HepG2 (cell line): ENCODE measurements around the gene CAD. TPM values are rescaled to one million over a fixed set of nuclear protein-coding genes. Genes with fewer than 3 reads are reported as not detected.
A peak's percentile ranks its signal among the peaks of the same experiment; 100 is the strongest.

Experiments used
- CHD4 ChIP-seq: fragments of 200-600 bp; sonication (generic); IDR thresholded peaks from 2 replicates; pipeline ENCODE4 v1.7.0; 2017; ENCODE audit warnings: mild to moderate bottlenecking, low read length, borderline replicate concordance
- EED ChIP-seq: sonication (generic); formaldehyde crosslinking; IDR thresholded peaks from 2 replicates; pipeline ENCODE4 v1.5.0; 2020; ENCODE audit warnings: mild to moderate bottlenecking, missing genetic modification reagents
- ETV5 ChIP-seq: IDR thresholded peaks from 2 replicates; pipeline ENCODE4 v1.6.1; 2018; ENCODE audit warnings: missing biosample characterization, missing genetic modification reagents, inconsistent platforms, borderline replicate concordance
- FOSL2 ChIP-seq: sonication (generic); formaldehyde crosslinking; IDR thresholded peaks from 2 replicates; pipeline ENCODE4 v1.4.0; 2020; ENCODE audit warnings: missing genetic modification reagents
- ISX ChIP-seq: sonication (generic); formaldehyde crosslinking; conservative IDR thresholded peaks from 2 replicates; pipeline ENCODE4 v1.5.0; 2020; ENCODE audit warnings: missing genetic modification reagents
- LCORL ChIP-seq, 2 experiments: fragments of 450-650 bp in 1 of 2; sonication (generic) in 1 of 2; formaldehyde crosslinking in 1 of 2; IDR thresholded peaks; 2 replicates each; pipeline versions ENCODE4 v1.5.0 to v1.6.1; 2017 to 2020; ENCODE audit warnings: antibody characterized with exemption in 1 of 2, missing genetic modification reagents in 1 of 2
- MYNN ChIP-seq: sonication (generic); formaldehyde crosslinking; IDR thresholded peaks from 2 replicates; pipeline ENCODE4 v1.4.0; 2020; ENCODE audit warnings: mild to moderate bottlenecking, low read depth, missing genetic modification reagents
- NFE2L2 ChIP-seq: fragments of 150-350 bp; IDR thresholded peaks from 2 replicates; pipeline ENCODE4 v1.6.1; 2014; ENCODE audit warnings: low read length
- NFYB ChIP-seq: sonication (generic); formaldehyde crosslinking; IDR thresholded peaks from 2 replicates; pipeline ENCODE4 v1.4.0; 2020; ENCODE audit warnings: missing genetic modification reagents
- SALL1 ChIP-seq: sonication (generic); formaldehyde crosslinking; IDR thresholded peaks from 2 replicates; pipeline ENCODE4 v1.8.0; 2022; ENCODE audit warnings: mild to moderate bottlenecking, missing genetic modification reagents
- TOPORS ChIP-seq: sonication (generic); formaldehyde crosslinking; IDR thresholded peaks from 2 replicates; pipeline ENCODE4 v1.8.0; 2023; ENCODE audit warnings: mild to moderate bottlenecking, missing genetic modification reagents
- U2AF2 ChIP-seq: fragments of 200-400 bp; formaldehyde crosslinking; IDR thresholded peaks from 2 replicates; pipeline ENCODE4 v1.6.1; 2017; ENCODE audit warnings: low read depth, mild to moderate bottlenecking, low read length
- ZNF101 ChIP-seq: sonication (generic); formaldehyde crosslinking; IDR thresholded peaks from 2 replicates; pipeline ENCODE4 v1.4.0; 2020; ENCODE audit warnings: mild to moderate bottlenecking, low read depth, missing genetic modification reagents, borderline replicate concordance
- ZNF343 ChIP-seq: sonication (generic); formaldehyde crosslinking; IDR thresholded peaks from 2 replicates; pipeline ENCODE4 v1.4.0; 2020; ENCODE audit warnings: mild to moderate bottlenecking, missing genetic modification reagents
- ZNF446 ChIP-seq: sonication (generic); formaldehyde crosslinking; IDR thresholded peaks from 2 replicates; pipeline ENCODE4 v1.5.0; 2020; ENCODE audit warnings: mild to moderate bottlenecking, missing genetic modification reagents
- ZNF451 ChIP-seq: sonication (generic); formaldehyde crosslinking; IDR thresholded peaks from 2 replicates; pipeline ENCODE4 v1.5.0; 2020; ENCODE audit warnings: mild to moderate bottlenecking, missing genetic modification reagents
- ZNF557 ChIP-seq: sonication (generic); formaldehyde crosslinking; IDR thresholded peaks from 2 replicates; pipeline ENCODE4 v1.4.0; 2020; ENCODE audit warnings: missing genetic modification reagents
- ZNF773 ChIP-seq: sonication (generic); formaldehyde crosslinking; IDR thresholded peaks from 2 replicates; pipeline ENCODE4 v1.4.0; 2020; ENCODE audit warnings: missing genetic modification reagents, borderline replicate concordance
- polyA plus RNA-seq, 8 experiments: library from polyadenylated mRNA; depleted of rRNA in 3 of 8; stranded (reverse) in 7 of 8; unstranded in 1 of 8; fragments of >200 nt; fragmentation: Illumina TruSeq in 4 of 8; extraction: Trizol in 4 of 8; gene quantifications; 2 replicates each; pipeline versions ENCODE4 v1.2.1 to v1.2.3, GENCODE V29; 2011 to 2016; ENCODE audit warnings: low read depth in 4 of 8, missing spikeins in 1 of 8, mixed read lengths in 1 of 8; ENCODE audit not compliant: insufficient read depth in 1 of 8
- total RNA-seq, 5 experiments: library from RNA; depleted of rRNA; stranded (reverse); fragments of >200 nt; fragmentation: Illumina TruSeq; extraction: Trizol; gene quantifications; 2 replicates each; pipeline ENCODE4 v1.2.3, GENCODE V29; 2016; ENCODE audit warnings: low read depth in 1 of 5
- TF ChIP-seq, protein P1 (sequence below): sonication (generic); formaldehyde crosslinking; IDR thresholded peaks from 2 replicates; pipeline ENCODE4 v1.9.0; 2021; ENCODE audit warnings: missing genetic modification reagents, mild to moderate bottlenecking, borderline replicate concordance
- TF ChIP-seq, protein P2 (sequence below): sonication (generic); formaldehyde crosslinking; conservative IDR thresholded peaks from 2 replicates; pipeline ENCODE4 v1.8.0; 2022; ENCODE audit warnings: missing genetic modification reagents
- TF ChIP-seq, protein P3 (sequence below): sonication (generic); formaldehyde crosslinking; IDR thresholded peaks from 2 replicates; pipeline ENCODE4 v1.8.0; 2023; ENCODE audit warnings: mild to moderate bottlenecking, missing genetic modification reagents
- TF ChIP-seq, protein P4 (sequence below): sonication (generic); formaldehyde crosslinking; IDR thresholded peaks from 2 replicates; pipeline ENCODE4 v1.4.0; 2020; ENCODE audit warnings: missing genetic modification reagents, borderline replicate concordance
- TF ChIP-seq, protein P5 (sequence below): sonication (generic); formaldehyde crosslinking; IDR thresholded peaks from 2 replicates; pipeline ENCODE4 v1.4.0; 2020; ENCODE audit warnings: mild to moderate bottlenecking, missing genetic modification reagents

CAD gene
- total and polyA plus RNA-seq, 2 of the 13 experiments (the other 11 are each of a cell fraction or from before 2014, with no cell fraction given), result 21.7 to 37.0 TPM

DNA sequence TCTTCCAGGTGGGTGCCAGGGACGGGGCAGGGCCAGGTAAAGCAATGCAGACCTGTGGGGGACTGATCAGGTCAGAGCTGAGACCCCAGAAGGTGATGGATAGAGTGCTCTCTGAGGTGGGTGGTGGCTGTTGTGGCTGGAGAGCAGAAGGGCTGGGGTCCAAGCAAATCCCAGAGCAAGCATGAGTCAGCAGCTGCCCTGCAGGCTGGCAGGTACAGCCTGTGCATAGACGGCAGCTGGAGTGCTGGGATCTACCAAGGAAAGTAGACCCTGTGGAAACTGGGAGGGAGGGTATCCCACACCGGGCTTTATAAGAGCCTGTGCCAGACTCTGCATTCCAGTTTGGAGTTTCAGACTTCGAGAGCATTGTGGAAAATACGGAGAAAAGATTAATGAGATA lies 65.7 kb downstream of the CAD start (continued):
- TF ChIP-seq, protein P1, sequence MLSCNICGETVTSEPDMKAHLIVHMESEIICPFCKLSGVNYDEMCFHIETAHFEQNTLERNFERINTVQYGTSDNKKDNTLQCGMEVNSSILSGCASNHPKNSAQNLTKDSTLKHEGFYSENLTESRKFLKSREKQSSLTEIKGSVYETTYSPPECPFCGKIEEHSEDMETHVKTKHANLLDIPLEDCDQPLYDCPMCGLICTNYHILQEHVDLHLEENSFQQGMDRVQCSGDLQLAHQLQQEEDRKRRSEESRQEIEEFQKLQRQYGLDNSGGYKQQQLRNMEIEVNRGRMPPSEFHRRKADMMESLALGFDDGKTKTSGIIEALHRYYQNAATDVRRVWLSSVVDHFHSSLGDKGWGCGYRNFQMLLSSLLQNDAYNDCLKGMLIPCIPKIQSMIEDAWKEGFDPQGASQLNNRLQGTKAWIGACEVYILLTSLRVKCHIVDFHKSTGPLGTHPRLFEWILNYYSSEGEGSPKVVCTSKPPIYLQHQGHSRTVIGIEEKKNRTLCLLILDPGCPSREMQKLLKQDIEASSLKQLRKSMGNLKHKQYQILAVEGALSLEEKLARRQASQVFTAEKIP (CRISPR knock-in tag), result no peak
- TF ChIP-seq ZNF343 (CRISPR knock-in tag) (no peak), SALL1 (CRISPR knock-in tag) (0 out of 2 replicates have a peak, but pooled peaks have one; percentile 11), ZNF101 (CRISPR knock-in tag) (no peak), ETV5 (CRISPR knock-in tag) (no peak), ZNF446 (CRISPR knock-in tag) (no peak), MYNN (CRISPR knock-in tag) (no peak), NFYB (CRISPR knock-in tag) (no peak), EED (CRISPR knock-in tag) (no peak), ZNF451 (CRISPR knock-in tag) (no peak), ZNF773 (CRISPR knock-in tag) (no peak), TOPORS (CRISPR knock-in tag) (no peak), ISX (CRISPR knock-in tag) (no peak), NFE2L2 (peak; percentile 89), CHD4 (no peak), LCORL (IDR thresholded peaks at IDR 0.05) (no peak), LCORL (CRISPR knock-in tag; IDR thresholded peaks at IDR 0.05) (peak; percentile 50; the same call in 1 of the 2 replicates), FOSL2 (CRISPR knock-in tag) (peak; percentile 74), ZNF557 (CRISPR knock-in tag) (no peak), U2AF2 (no peak)
- TF ChIP-seq, protein P2, sequence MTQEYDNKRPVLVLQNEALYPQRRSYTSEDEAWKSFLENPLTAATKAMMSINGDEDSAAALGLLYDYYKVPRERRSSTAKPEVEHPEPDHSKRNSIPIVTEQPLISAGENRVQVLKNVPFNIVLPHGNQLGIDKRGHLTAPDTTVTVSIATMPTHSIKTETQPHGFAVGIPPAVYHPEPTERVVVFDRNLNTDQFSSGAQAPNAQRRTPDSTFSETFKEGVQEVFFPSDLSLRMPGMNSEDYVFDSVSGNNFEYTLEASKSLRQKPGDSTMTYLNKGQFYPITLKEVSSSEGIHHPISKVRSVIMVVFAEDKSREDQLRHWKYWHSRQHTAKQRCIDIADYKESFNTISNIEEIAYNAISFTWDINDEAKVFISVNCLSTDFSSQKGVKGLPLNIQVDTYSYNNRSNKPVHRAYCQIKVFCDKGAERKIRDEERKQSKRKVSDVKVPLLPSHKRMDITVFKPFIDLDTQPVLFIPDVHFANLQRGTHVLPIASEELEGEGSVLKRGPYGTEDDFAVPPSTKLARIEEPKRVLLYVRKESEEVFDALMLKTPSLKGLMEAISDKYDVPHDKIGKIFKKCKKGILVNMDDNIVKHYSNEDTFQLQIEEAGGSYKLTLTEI (CRISPR knock-in tag), result no peak
- TF ChIP-seq, protein P3, sequence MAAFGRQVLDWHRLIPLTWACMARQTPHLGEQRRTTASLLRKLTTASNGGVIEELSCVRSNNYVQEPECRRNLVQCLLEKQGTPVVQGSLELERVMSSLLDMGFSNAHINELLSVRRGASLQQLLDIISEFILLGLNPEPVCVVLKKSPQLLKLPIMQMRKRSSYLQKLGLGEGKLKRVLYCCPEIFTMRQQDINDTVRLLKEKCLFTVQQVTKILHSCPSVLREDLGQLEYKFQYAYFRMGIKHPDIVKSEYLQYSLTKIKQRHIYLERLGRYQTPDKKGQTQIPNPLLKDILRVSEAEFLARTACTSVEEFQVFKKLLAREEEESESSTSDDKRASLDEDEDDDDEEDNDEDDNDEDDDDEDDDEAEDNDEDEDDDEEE (CRISPR knock-in tag), result no peak
- TF ChIP-seq, protein P4, sequence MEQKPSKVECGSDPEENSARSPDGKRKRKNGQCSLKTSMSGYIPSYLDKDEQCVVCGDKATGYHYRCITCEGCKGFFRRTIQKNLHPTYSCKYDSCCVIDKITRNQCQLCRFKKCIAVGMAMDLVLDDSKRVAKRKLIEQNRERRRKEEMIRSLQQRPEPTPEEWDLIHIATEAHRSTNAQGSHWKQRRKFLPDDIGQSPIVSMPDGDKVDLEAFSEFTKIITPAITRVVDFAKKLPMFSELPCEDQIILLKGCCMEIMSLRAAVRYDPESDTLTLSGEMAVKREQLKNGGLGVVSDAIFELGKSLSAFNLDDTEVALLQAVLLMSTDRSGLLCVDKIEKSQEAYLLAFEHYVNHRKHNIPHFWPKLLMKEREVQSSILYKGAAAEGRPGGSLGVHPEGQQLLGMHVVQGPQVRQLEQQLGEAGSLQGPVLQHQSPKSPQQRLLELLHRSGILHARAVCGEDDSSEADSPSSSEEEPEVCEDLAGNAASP (CRISPR knock-in tag), result no peak
- TF ChIP-seq, protein P5, sequence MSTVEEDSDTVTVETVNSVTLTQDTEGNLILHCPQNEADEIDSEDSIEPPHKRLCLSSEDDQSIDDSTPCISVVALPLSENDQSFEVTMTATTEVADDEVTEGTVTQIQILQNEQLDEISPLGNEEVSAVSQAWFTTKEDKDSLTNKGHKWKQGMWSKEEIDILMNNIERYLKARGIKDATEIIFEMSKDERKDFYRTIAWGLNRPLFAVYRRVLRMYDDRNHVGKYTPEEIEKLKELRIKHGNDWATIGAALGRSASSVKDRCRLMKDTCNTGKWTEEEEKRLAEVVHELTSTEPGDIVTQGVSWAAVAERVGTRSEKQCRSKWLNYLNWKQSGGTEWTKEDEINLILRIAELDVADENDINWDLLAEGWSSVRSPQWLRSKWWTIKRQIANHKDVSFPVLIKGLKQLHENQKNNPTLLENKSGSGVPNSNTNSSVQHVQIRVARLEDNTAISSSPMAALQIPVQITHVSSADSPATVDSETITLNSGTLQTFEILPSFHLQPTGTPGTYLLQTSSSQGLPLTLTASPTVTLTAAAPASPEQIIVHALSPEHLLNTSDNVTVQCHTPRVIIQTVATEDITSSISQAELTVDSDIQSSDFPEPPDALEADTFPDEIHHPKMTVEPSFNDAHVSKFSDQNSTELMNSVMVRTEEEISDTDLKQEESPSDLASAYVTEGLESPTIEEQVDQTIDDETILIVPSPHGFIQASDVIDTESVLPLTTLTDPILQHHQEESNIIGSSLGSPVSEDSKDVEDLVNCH (CRISPR knock-in tag), result no peak
